Esophagus squamous epithelium (tissue), 4 donors: ENCODE measurements around the gene CD247.

Experiments used
- POLR2A ChIP-seq, 4 donors: fragments of 450-650 bp; IDR thresholded peaks; one replicate each; pipeline ENCODE4 v1.6.1; 2017; ENCODE audit warnings: antibody characterized with exemption in 4 of 4, mild to moderate bottlenecking in 4 of 4, moderate library complexity in 3 of 4
- TF ChIP-seq, protein P1 (sequence below), 6 experiments: fragments of 450-650 bp in 4 of 6; fragments of 200-600 bp in 2 of 6; sonication (generic) in 2 of 6; IDR thresholded peaks; one replicate each; pipeline ENCODE4 v1.5.1; 2016 to 2019; ENCODE audit warnings: antibody characterized with exemption in 6 of 6, mild to moderate bottlenecking in 4 of 6, moderate library complexity in 4 of 6

DNA sequence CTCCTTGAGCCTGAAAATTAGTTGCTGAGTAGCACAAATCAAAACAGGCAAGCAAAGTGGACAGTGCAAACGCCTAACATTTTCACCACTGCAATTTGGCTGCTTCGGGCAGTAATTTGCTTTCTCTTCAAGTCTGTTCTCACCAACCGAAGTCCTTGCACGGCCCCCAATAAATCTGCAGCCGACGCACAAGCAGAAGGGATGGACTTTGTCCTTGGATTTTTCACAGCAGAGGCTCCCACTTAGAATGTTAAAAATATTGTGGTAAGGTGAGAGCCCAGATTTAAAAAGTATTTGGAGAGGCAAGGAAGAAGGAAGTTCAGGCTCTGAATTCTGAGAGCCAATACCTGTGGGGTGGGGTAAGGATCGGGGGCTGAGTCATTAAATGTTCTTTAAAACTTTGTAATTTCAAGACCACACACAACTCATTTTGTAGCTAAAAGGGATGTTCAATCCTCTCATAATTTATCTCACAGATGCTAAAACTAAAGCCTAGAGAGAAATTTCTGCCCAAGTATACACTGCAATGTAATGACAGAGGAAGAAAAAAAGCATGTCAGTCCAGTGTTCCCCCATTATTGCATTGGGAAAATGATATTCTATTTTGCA, 6.2 kb downstream of the CD247 start:
- TF ChIP-seq, protein P1, sequence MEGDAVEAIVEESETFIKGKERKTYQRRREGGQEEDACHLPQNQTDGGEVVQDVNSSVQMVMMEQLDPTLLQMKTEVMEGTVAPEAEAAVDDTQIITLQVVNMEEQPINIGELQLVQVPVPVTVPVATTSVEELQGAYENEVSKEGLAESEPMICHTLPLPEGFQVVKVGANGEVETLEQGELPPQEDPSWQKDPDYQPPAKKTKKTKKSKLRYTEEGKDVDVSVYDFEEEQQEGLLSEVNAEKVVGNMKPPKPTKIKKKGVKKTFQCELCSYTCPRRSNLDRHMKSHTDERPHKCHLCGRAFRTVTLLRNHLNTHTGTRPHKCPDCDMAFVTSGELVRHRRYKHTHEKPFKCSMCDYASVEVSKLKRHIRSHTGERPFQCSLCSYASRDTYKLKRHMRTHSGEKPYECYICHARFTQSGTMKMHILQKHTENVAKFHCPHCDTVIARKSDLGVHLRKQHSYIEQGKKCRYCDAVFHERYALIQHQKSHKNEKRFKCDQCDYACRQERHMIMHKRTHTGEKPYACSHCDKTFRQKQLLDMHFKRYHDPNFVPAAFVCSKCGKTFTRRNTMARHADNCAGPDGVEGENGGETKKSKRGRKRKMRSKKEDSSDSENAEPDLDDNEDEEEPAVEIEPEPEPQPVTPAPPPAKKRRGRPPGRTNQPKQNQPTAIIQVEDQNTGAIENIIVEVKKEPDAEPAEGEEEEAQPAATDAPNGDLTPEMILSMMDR (IDR thresholded peaks at IDR 0.05): no peak
- no peak for TF ChIP-seq POLR2A (IDR thresholded peaks at IDR 0.05)
